Measurements from ENCODE around the gene ZNF343. TPM values are rescaled to one million over a fixed set of nuclear protein-coding genes. Genes with fewer than 3 reads are reported as not detected.

Gene ZNF343
- total and polyA plus RNA-seq, 2 donors (not counting 1 experiment from before 2014, with no cell fraction given) = 11.6 to 23.4 TPM

DNA sequence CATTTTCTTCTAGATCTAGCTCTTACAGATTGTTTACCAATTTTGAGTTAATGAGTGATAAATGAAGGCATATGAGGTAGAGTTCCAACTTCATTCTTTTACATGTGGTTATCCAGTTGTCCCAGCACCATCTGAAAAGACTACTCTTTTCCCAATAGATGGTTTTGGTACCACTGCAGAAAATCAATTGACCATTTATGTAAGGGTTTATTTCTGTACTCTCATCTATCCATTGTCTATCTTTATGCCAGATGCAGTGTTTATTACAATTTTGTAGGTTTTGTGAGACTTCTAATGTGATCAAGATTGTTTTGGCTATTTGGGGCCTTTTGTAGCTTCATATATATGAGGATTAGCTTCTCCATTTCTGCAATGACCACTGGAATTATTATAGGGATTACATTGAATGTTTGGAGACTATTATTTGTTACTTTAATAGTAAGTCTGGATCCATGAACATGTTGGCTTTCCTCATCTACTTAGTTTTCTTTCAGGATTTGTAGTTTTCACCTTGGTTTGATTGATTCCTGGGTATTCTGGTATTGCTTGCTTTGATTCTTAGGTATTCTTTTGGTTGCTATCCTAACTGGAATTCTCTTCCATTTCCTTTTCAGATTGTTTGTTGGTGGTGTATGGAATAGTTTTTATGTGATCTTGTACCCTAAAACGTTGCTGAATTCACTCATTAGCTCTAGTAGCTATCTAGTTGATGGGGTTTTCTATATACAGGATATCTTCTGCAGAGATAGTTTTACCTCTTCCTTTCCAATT lies 48.5 kb downstream of the ZNF343 start:
- Histone ChIP-seq H3K4me2 (replicated peaks; ENCODE audit: low read depth, low read length, poor library complexity, severe bottlenecking) (no peak overlapping the region), H4K20me1 (ENCODE audit: control insufficient read depth, insufficient read depth, low read length, poor library complexity, severe bottlenecking) (peaks cover 38% of the 10 kb centered on the region), H3K79me2 (ENCODE audit: control insufficient read depth, insufficient read depth, low read length) (no peaks in the 10 kb centered on the region), H3K27me3 (replicated peaks in 1 of 4; ENCODE audit: control extremely low read depth in 1 of 4, control insufficient read depth in 3 of 4, insufficient read depth in 4 of 4, low read length in 3 of 4) (no peaks in the 10 kb centered on the region), H3K4me3 (ENCODE audit: control extremely low read depth in 1 of 5, extremely low read depth in 1 of 5, insufficient read depth in 1 of 5, low read depth in 2 of 5, low read length in 4 of 5) (no peak overlapping the region), H3K4me1 (ENCODE audit: control insufficient read depth in 2 of 2, insufficient read depth in 2 of 2, low read length in 2 of 2) (no peaks in the 10 kb centered on the region), H3K36me3 (replicated peaks in 1 of 2; ENCODE audit: control extremely low read depth in 1 of 2, control insufficient read depth in 1 of 2, extremely low read depth in 1 of 2, insufficient read depth in 2 of 2, low read length in 1 of 2) (peaks cover 10 to 60% of the 10 kb centered on the region in 2 experiments), H3K9me3 (ENCODE audit: control extremely low read depth in 1 of 3, control insufficient read depth in 2 of 3, insufficient read depth in 1 of 3, low read length in 2 of 3) (no peaks in the 10 kb centered on the region), H3K9ac (ENCODE audit: low read length) (no peak overlapping the region), H3K27ac (ENCODE audit: low read length in 2 of 2) (no peak overlapping the region), H2AFZ (ENCODE audit: insufficient read depth, low read depth, low read length, poor library complexity, severe bottlenecking) (no peak overlapping the region)
- Mint-ChIP-seq H3K4me1 (no peaks in the 10 kb centered on the region), H3K27ac (no peak overlapping the region), H3K4me3 (no peak overlapping the region), H3K27me3 (no peaks in the 10 kb centered on the region), H3K9me3 (ENCODE audit: insufficient read depth) (no peaks in the 10 kb centered on the region)
- intact Hi-C loops (cut with micrococcal nuclease) = no loop called here
- TF ChIP-seq CTCF (IDR thresholded peaks at IDR 0.05) (no peak), EZH2 (IDR thresholded peaks at IDR 0.05; ENCODE audit: borderline replicate concordance, insufficient read depth, low read depth, low read length, poor library complexity, severe bottlenecking) (no peak)
- DNase-seq (no peak), ATAC-seq (ENCODE audit: low read depth) (no peak)
- WGBS (ENCODE audit: insufficient coverage) = no CpG with 5 or more reads among the region's 1 CpG
- CTCF ChIA-PET = interaction anchor here (1.0 to 2.2 kb wide), 3 partner anchors 8 to 696 kb away, joined by 3 to 9 read pairs (median 5); no protein-coding TSS in a partner anchor
- POLR2A ChIA-PET = interaction anchor here (1.3 kb wide), 1 partner anchor 9 kb away, joined by 3 read pairs; no protein-coding TSS in a partner anchor

- H3K4me2 ChIP-seq (replicated peaks; ENCODE audit: low read depth, low read length, poor library complexity, severe bottlenecking) = no peak overlapping the region
- Mint-ChIP-seq H3K27me3 (no peaks in the 10 kb centered on the region), H3K27ac (no peak overlapping the region), H3K9me3 (ENCODE audit: insufficient read depth) (no peaks in the 10 kb centered on the region), H3K4me1 (no peaks in the 10 kb centered on the region), H3K4me3 (no peak overlapping the region)
- no peak for TF ChIP-seq CTCF (IDR thresholded peaks at IDR 0.05)
- TF ChIP-seq EZH2 (IDR thresholded peaks at IDR 0.05; ENCODE audit: borderline replicate concordance, insufficient read depth, low read depth, low read length, poor library complexity, severe bottlenecking) = no peak
- intact Hi-C loops (cut with micrococcal nuclease) = no loop called here
- H3K4me3 ChIP-seq (ENCODE audit: control extremely low read depth in 1 of 5, extremely low read depth in 1 of 5, insufficient read depth in 1 of 5, low read depth in 2 of 5, low read length in 4 of 5) = no peak overlapping the region
- no peak overlapping the region for H3K9ac ChIP-seq (ENCODE audit: low read length)
- H3K9me3 ChIP-seq (ENCODE audit: control extremely low read depth in 1 of 3, control insufficient read depth in 2 of 3, insufficient read depth in 1 of 3, low read length in 2 of 3) = no peaks in the 10 kb centered on the region
- H3K27me3 ChIP-seq (replicated peaks in 1 of 4; ENCODE audit: control extremely low read depth in 1 of 4, control insufficient read depth in 3 of 4, insufficient read depth in 4 of 4, low read length in 3 of 4) = no peaks in the 10 kb centered on the region
- ATAC-seq (ENCODE audit: low read depth) = no peak
- WGBS (ENCODE audit: insufficient coverage) = no CpG with 5 or more reads among the region's 3 CpGs
- DNase-seq = no peak
- no peak overlapping the region for H2AFZ ChIP-seq (ENCODE audit: insufficient read depth, low read depth, low read length, poor library complexity, severe bottlenecking)
- CTCF ChIA-PET = interaction anchor here (4.0 kb wide), 1 partner anchor 251 kb away, joined by 64 read pairs; no protein-coding TSS in a partner anchor
- peaks cover 9 to 49% of the 10 kb centered on the region in 2 experiments for H3K36me3 ChIP-seq (replicated peaks in 1 of 2; ENCODE audit: control extremely low read depth in 1 of 2, control insufficient read depth in 1 of 2, extremely low read depth in 1 of 2, insufficient read depth in 2 of 2, low read length in 1 of 2)
- no peak overlapping the region for H3K27ac ChIP-seq (ENCODE audit: low read length in 2 of 2)
- no peaks in the 10 kb centered on the region for H3K79me2 ChIP-seq (ENCODE audit: control insufficient read depth, insufficient read depth, low read length)
- peaks cover 28% of the 10 kb centered on the region for H4K20me1 ChIP-seq (ENCODE audit: control insufficient read depth, insufficient read depth, low read length, poor library complexity, severe bottlenecking)
- no peaks in the 10 kb centered on the region for H3K4me1 ChIP-seq (ENCODE audit: control insufficient read depth in 2 of 2, insufficient read depth in 2 of 2, low read length in 2 of 2)
- POLR2A ChIA-PET = no interaction called here
Observed at GRCh38 chr20:2458919-2459499, 49.7 kb downstream of the ZNF343 start.
